IMR-90 (cell line): ENCODE results near the gene FGF3. TPM values are rescaled to one million over a fixed set of nuclear protein-coding genes. Genes with fewer than 3 reads are reported as not detected.

ENCODE experiments used
- ATAC-seq: fragments of 200-7000 bp; cut with Tn5 transposase; 2 replicates; pipeline ENCODE4 v1.9.1; 2020; ENCODE audit warnings: low read depth, mild to moderate bottlenecking, moderate library complexity
- BruUV-seq: library from RNA; stranded (reverse); fragments of 400-500 nt; replicated peaks from 2 replicates; lab custom pipeline; 2021; lab: Mats Ljungman, UMichigan
- CTCF ChIA-PET: fragments of 300-600 bp; formaldehyde crosslinking; extraction: SDS; loops from one replicate; lab custom pipeline; 2021; ENCODE audit warnings: antibody characterized with exemption; lab: Yijun Ruan, JAX
- POLR2A ChIA-PET: fragments of 300-600 bp; sonication (Branson Sonifier 250); formaldehyde crosslinking; loops from one replicate; lab custom pipeline; 2022; ENCODE audit warnings: antibody characterized with exemption; ENCODE audit not compliant: unreplicated experiment; lab: Charles Lee
- DNase-seq: peaks from one replicate; pipeline ENCODE4 v3.0.0; 2013
- H2AFZ ChIP-seq: replicated peaks from 2 replicates; pipeline ENCODE3; 2013; ENCODE audit warnings: low read length, mild to moderate bottlenecking; ENCODE audit not compliant: poor library complexity
- H2AK5ac ChIP-seq: 2 replicates; pipeline ENCODE4 v1.6.1; 2013; ENCODE audit warnings: low read depth, low read length, inconsistent platforms
- H2AK9ac ChIP-seq: replicated peaks from 2 replicates; pipeline ENCODE3; 2013; ENCODE audit warnings: mild to moderate bottlenecking, low read depth, low read length, moderate library complexity; ENCODE audit not compliant: poor library complexity
- H2BK120ac ChIP-seq: 2 replicates; pipeline ENCODE4 v1.6.1; 2013; ENCODE audit warnings: low read depth, low read length, inconsistent platforms
- H2BK15ac ChIP-seq: 3 replicates; pipeline ENCODE4 v1.6.1; 2013; ENCODE audit warnings: low read depth, low read length, inconsistent platforms
- H2BK20ac ChIP-seq: 2 replicates; pipeline ENCODE4 v1.6.1; 2013; ENCODE audit warnings: low read depth, mild to moderate bottlenecking, inconsistent platforms, low read length, moderate library complexity
- H2BK5ac ChIP-seq: 2 replicates; pipeline ENCODE4 v1.6.1; 2013; ENCODE audit warnings: mild to moderate bottlenecking, low read depth, low read length, inconsistent platforms; ENCODE audit not compliant: poor library complexity, severe bottlenecking
- H3K14ac ChIP-seq: replicated peaks from 2 replicates; pipeline ENCODE4 v1.6.1; 2013; ENCODE audit warnings: low read depth, low read length, inconsistent platforms
- H3K18ac ChIP-seq: 2 replicates; pipeline ENCODE4 v1.6.1; 2013; ENCODE audit warnings: low read depth, low read length, control low read depth
- H3K23ac ChIP-seq: 2 replicates; pipeline ENCODE4 v1.6.1; 2013; ENCODE audit warnings: low read depth, low read length, inconsistent platforms
- H3K27ac ChIP-seq: 2 replicates; pipeline ENCODE4 v1.5.1; 2013; ENCODE audit warnings: mild to moderate bottlenecking, control low read depth, low read length; ENCODE audit not compliant: insufficient read depth
- H3K27me3 ChIP-seq: 2 replicates; pipeline ENCODE4 v1.6.1; 2013; ENCODE audit warnings: low read length; ENCODE audit not compliant: control insufficient read depth, insufficient read depth
- H3K36me3 ChIP-seq: 2 replicates; pipeline ENCODE4 v1.6.1; 2013; ENCODE audit warnings: low read length, mixed read lengths; ENCODE audit not compliant: control insufficient read depth, insufficient read depth
- H3K4ac ChIP-seq: 2 replicates; pipeline ENCODE4 v1.6.1; 2013; ENCODE audit warnings: low read depth, low read length, inconsistent platforms
- H3K4me1 ChIP-seq: 2 replicates; pipeline ENCODE4 v1.6.1; 2013; ENCODE audit warnings: low read length, mixed read lengths; ENCODE audit not compliant: control insufficient read depth, insufficient read depth
- H3K4me2 ChIP-seq: 2 replicates; pipeline ENCODE4 v1.6.1; 2013; ENCODE audit warnings: low read depth, mild to moderate bottlenecking, control low read depth, low read length, moderate library complexity
- H3K4me3 ChIP-seq: 2 replicates; pipeline ENCODE4 v1.5.1; 2013; ENCODE audit warnings: low read depth, mild to moderate bottlenecking, control low read depth, low read length, moderate library complexity; ENCODE audit not compliant: insufficient read depth
- H3K56ac ChIP-seq: 2 replicates; pipeline ENCODE4 v1.6.1; 2013; ENCODE audit warnings: low read length, inconsistent platforms; ENCODE audit not compliant: insufficient read depth; ENCODE audit errors: extremely low read depth
- H3K79me1 ChIP-seq, 2 experiments: 2 replicates each; pipeline ENCODE4 v1.6.1; 2013; ENCODE audit warnings: low read length in 2 of 2, inconsistent platforms in 1 of 2, low read depth in 1 of 2
- H3K9ac ChIP-seq: 2 replicates; pipeline ENCODE4 v1.6.1; 2013; ENCODE audit warnings: low read depth, low read length, control low read depth
- H3K9me1 ChIP-seq: 2 replicates; pipeline ENCODE4 v1.6.1; 2013; ENCODE audit warnings: low read length, inconsistent platforms; ENCODE audit not compliant: insufficient read depth
- H3K9me3 ChIP-seq: 2 replicates; pipeline ENCODE4 v1.6.1; 2013; ENCODE audit warnings: low read length; ENCODE audit not compliant: control insufficient read depth, insufficient read depth
- H4K20me1 ChIP-seq: 2 replicates; pipeline ENCODE4 v1.6.1; 2013; ENCODE audit warnings: low read length, inconsistent platforms; ENCODE audit not compliant: insufficient read depth
- H4K5ac ChIP-seq: 2 replicates; pipeline ENCODE4 v1.6.1; 2013; ENCODE audit warnings: mild to moderate bottlenecking, low read depth, low read length, control low read depth
- H4K8ac ChIP-seq, 2 experiments: 2 replicates each; pipeline ENCODE4 v1.6.1; 2013; ENCODE audit warnings: low read depth in 2 of 2, low read length in 2 of 2, control low read depth in 1 of 2, inconsistent platforms in 1 of 2
- H4K91ac ChIP-seq: 2 replicates; pipeline ENCODE4 v1.6.1; 2013; ENCODE audit warnings: low read depth, low read length, inconsistent platforms; ENCODE audit not compliant: insufficient read depth
- BHLHE40 ChIP-seq: fragments of 150-350 bp; IDR thresholded peaks from 2 replicates; pipeline ENCODE4 v1.6.1; 2016; ENCODE audit warnings: mild to moderate bottlenecking, low read depth, low read length
- CEBPB ChIP-seq: IDR thresholded peaks from 2 replicates; pipeline ENCODE4 v1.6.1; 2012; ENCODE audit warnings: low read depth, low read length, improper control_type of control experiment
- CHD1 ChIP-seq: IDR thresholded peaks from 2 replicates; pipeline ENCODE4 v1.6.1; 2012; ENCODE audit warnings: low read depth, low read length, improper control_type of control experiment
- ELK1 ChIP-seq: fragments of 150-350 bp; IDR thresholded peaks from 2 replicates; pipeline ENCODE4 v1.6.1; 2016; ENCODE audit warnings: low read depth, mild to moderate bottlenecking, low read length, moderate library complexity, borderline replicate concordance
- FOS ChIP-seq: fragments of 150-350 bp; IDR thresholded peaks from 2 replicates; pipeline ENCODE4 v1.6.1; 2016; ENCODE audit warnings: low read depth, low read length
- MAFK ChIP-seq: IDR thresholded peaks from 2 replicates; pipeline ENCODE4 v1.6.1; 2012; ENCODE audit warnings: low read depth, low read length, improper control_type of control experiment
- MAZ ChIP-seq: IDR thresholded peaks from 2 replicates; pipeline ENCODE4 v1.6.1; 2012; ENCODE audit warnings: low read depth, mild to moderate bottlenecking, low read length, improper control_type of control experiment, moderate library complexity, borderline replicate concordance
- MXI1 ChIP-seq: IDR thresholded peaks from 2 replicates; pipeline ENCODE4 v1.6.1; 2012; ENCODE audit warnings: low read depth, mild to moderate bottlenecking, low read length, moderate library complexity, borderline replicate concordance
- NFE2L2 ChIP-seq: fragments of 150-350 bp; IDR thresholded peaks from 2 replicates; pipeline ENCODE4 v1.6.1; 2016; ENCODE audit warnings: low read depth, mild to moderate bottlenecking, low read length
- POLR2A ChIP-seq: IDR thresholded peaks from 2 replicates; pipeline ENCODE4 v1.6.1; 2012; ENCODE audit warnings: mild to moderate bottlenecking, low read depth, low read length
- RAD21 ChIP-seq: IDR thresholded peaks from 2 replicates; pipeline ENCODE4 v1.6.1; 2012; ENCODE audit warnings: low read length, improper control_type of control experiment
- RCOR1 ChIP-seq: IDR thresholded peaks from 2 replicates; pipeline ENCODE4 v1.6.1; 2012; ENCODE audit warnings: mild to moderate bottlenecking, low read length, improper control_type of control experiment; ENCODE audit not compliant: insufficient replicate concordance
- RFX5 ChIP-seq: IDR thresholded peaks from 2 replicates; pipeline ENCODE4 v1.8.0; 2012; ENCODE audit warnings: low read depth, mild to moderate bottlenecking, low read length, moderate library complexity
- SMC3 ChIP-seq: fragments of 150-350 bp; IDR thresholded peaks from 2 replicates; pipeline ENCODE4 v1.6.1; 2016; ENCODE audit warnings: low read depth, mild to moderate bottlenecking, antibody characterized with exemption, low read length, moderate library complexity
- USF2 ChIP-seq: fragments of 150-350 bp; IDR thresholded peaks from 2 replicates; pipeline ENCODE4 v1.6.1; 2017; ENCODE audit warnings: mild to moderate bottlenecking, antibody characterized with exemption, low read length, low read depth
- WGBS, 2 experiments: methylation state at CpG; one replicate each; pipeline versions ENCODE4 v1.1.5 to v1.1.7; 2013; ENCODE audit warnings: missing lambda C conversion rate in 2 of 2; ENCODE audit not compliant: insufficient read length in 1 of 2; ENCODE audit errors: extremely low coverage in 2 of 2; 5-methylcytosine and 5-hydroxymethylcytosine counted together
- dilution Hi-C: fragments of 300-500 bp; cut with HindIII; formaldehyde crosslinking; loops from one replicate; pipeline ENCODE4 v1.14.3; 2018; ENCODE audit warnings: low sequenced_read_pairs; ENCODE audit not compliant: unreplicated experiment
- in situ Hi-C: fragments of 300-500 bp; cut with MboI; formaldehyde crosslinking; loops from 3 replicates; pipeline ENCODE4 v1.14.3; 2019; ENCODE audit warnings: low sequenced_read_pairs, inconsistent platforms, mixed read lengths
- intact Hi-C: fragments of 100-400 bp; cut with micrococcal nuclease; formaldehyde crosslinking; loops from 2 replicates; pipeline ENCODE4 v1.10.0; 2022
- polyA plus RNA-seq, 3 experiments: library from polyadenylated mRNA; depleted of rRNA; stranded (reverse); fragments of >200 nt; gene quantifications; 2 replicates each; pipeline ENCODE4 v1.2.3, GENCODE V29; 2012; ENCODE audit warnings: low replicate concordance in 1 of 3
- total RNA-seq: library from RNA; depleted of rRNA; stranded (reverse); fragments of >200 nt; gene quantifications from 2 replicates; pipeline ENCODE4 v1.2.3, GENCODE V29; 2012
- TF ChIP-seq, protein P1 (sequence below): conservative IDR thresholded peaks from 2 replicates; pipeline ENCODE4 v1.5.1; 2012; ENCODE audit warnings: mild to moderate bottlenecking, low read depth, low read length, improper control_type of control experiment

FGF3 gene
- total and polyA plus RNA-seq, 2 of the 4 experiments (the other 2 are of a cell fraction) = not detected

DNA sequence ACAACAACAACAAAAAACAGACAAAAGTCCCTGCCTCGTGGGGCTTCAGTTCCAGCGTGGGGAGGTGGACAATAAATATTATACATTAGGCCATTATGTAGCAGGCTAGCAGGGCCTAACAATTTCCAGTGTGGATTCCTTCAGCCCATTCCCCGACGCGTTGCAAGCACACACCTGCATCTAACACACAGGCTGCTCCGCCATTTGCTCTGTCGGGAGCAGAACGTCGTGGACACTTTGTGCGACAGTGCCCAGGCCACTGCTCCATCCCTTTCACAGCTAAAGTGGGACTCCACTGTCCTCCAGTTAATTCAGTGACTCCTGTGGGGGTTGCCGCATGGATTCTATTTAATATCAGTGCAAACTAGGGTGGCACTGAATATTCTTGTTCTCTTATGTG is 10.9 kb upstream of the FGF3 start:
- DNase-seq (no peak), ATAC-seq (no peak)
- TF ChIP-seq BHLHE40 (no peak), ELK1 (no peak), RCOR1 (no peak), MAFK (no peak), RAD21 (no peak), FOS (no peak), NFE2L2 (no peak), CHD1 (no peak), MXI1 (no peak), RFX5 (no peak), SMC3 (no peak), USF2 (no peak), CEBPB (no peak), MAZ (no peak), POLR2A (no peak)
- TF ChIP-seq, protein P1, sequence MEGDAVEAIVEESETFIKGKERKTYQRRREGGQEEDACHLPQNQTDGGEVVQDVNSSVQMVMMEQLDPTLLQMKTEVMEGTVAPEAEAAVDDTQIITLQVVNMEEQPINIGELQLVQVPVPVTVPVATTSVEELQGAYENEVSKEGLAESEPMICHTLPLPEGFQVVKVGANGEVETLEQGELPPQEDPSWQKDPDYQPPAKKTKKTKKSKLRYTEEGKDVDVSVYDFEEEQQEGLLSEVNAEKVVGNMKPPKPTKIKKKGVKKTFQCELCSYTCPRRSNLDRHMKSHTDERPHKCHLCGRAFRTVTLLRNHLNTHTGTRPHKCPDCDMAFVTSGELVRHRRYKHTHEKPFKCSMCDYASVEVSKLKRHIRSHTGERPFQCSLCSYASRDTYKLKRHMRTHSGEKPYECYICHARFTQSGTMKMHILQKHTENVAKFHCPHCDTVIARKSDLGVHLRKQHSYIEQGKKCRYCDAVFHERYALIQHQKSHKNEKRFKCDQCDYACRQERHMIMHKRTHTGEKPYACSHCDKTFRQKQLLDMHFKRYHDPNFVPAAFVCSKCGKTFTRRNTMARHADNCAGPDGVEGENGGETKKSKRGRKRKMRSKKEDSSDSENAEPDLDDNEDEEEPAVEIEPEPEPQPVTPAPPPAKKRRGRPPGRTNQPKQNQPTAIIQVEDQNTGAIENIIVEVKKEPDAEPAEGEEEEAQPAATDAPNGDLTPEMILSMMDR = no peak
- WGBS, 2 experiments = 88% methylated on average over 5 of the region's 11 CpGs; no CpG with 5 or more reads in 1 of the 2 experiments
- Histone ChIP-seq H2BK20ac (no peak overlapping the region), H3K9me1 (no peaks in the 10 kb centered on the region), H2AK5ac (no peak overlapping the region), H3K4ac (no peak overlapping the region), H4K20me1 (no peaks in the 10 kb centered on the region), H3K23ac (no peak overlapping the region), H4K5ac (no peak overlapping the region), H3K4me1 (no peaks in the 10 kb centered on the region), H3K4me2 (no peak overlapping the region), H2AK9ac (no peak overlapping the region), H3K79me1 (no peaks in the 10 kb centered on the region), H2AFZ (no peak overlapping the region), H3K56ac (no peak overlapping the region), H3K18ac (no peak overlapping the region), H3K36me3 (no peaks in the 10 kb centered on the region), H3K4me3 (no peak overlapping the region), H3K14ac (no peak overlapping the region), H4K8ac (no peak overlapping the region), H3K27me3 (peaks cover 69% of the 10 kb centered on the region), H2BK15ac (no peak overlapping the region), H3K9me3 (peaks cover 7% of the 10 kb centered on the region), H4K91ac (no peak overlapping the region), H2BK5ac (no peak overlapping the region), H2BK120ac (no peak overlapping the region), H3K27ac (no peak overlapping the region), H3K9ac (no peak overlapping the region)
- POLR2A ChIA-PET = no interaction called here
- BruUV-seq = no TSS peak
- dilution Hi-C loops (no loop called here), in situ Hi-C loops (no loop called here), intact Hi-C loops (no loop called here)
- CTCF ChIA-PET = no interaction called here
